Measurements from ENCODE around the gene SMURF2. TPM values are rescaled to one million over a fixed set of nuclear protein-coding genes. Genes with fewer than 3 reads are reported as not detected.

SMURF2 gene
- total RNA-seq, 1 donor from 2014 or later = 24.6 TPM

DNA sequence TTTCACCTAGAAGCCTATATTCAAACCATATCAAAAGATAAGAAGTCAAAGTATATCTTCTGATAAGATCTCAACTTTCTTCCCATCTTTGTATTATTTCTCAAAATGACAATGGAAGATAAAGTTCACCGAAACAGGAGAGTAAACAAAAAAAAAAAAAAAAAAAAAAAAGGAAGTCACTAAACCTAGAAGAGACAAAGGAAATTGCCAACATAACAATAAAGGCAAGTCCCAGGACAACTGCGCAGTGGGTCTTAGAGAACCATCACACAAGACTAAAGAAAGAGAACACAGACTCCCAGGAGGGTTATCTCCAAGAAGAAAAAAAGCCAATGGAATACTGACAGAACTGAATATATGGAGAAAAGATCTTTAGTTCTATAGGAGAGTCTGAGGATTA, 65.7 kb downstream of the SMURF2 start:
- H3K36me3 ChIP-seq = no peaks in the 10 kb centered on the region
- no peak overlapping the region for H3K4me3 ChIP-seq
- H3K4me1 Mint-ChIP-seq = peaks cover 15% of the 10 kb centered on the region
- no peaks in the 10 kb centered on the region for H3F3A ChIP-seq (ENCODE audit: low read depth)
- H3K27ac ChIP-seq = no peak overlapping the region
- no peak overlapping the region for H3K27ac Mint-ChIP-seq
- no peaks in the 10 kb centered on the region for H4K20me1 ChIP-seq (ENCODE audit: low read depth)
- peaks cover 5% of the 10 kb centered on the region for H3K36me3 Mint-ChIP-seq
- H3K4me3 Mint-ChIP-seq = no peak overlapping the region
- H2AFZ ChIP-seq (replicated peaks) = no peak overlapping the region
- H3K27me3 ChIP-seq = no peaks in the 10 kb centered on the region
- H3K27me3 Mint-ChIP-seq (ENCODE audit: insufficient read depth, low read depth) = no peaks in the 10 kb centered on the region
- DNase-seq (ENCODE audit: low spot score) = no peak
- no peaks in the 10 kb centered on the region for H3K4me1 ChIP-seq
- no peak for TF ChIP-seq EZH2 (IDR thresholded peaks at IDR 0.05)
- TF ChIP-seq EZH2phosphoT487 (IDR thresholded peaks at IDR 0.05) = no peak
- no peak for TF ChIP-seq CTCF (IDR thresholded peaks at IDR 0.05)
- H3K9me3 Mint-ChIP-seq = no peaks in the 10 kb centered on the region
- no peak overlapping the region for H3K4me2 ChIP-seq
- H3K9me3 ChIP-seq (ENCODE audit: low read depth) = no peaks in the 10 kb centered on the region
- H3K9ac ChIP-seq = no peak overlapping the region
- peaks cover 4% of the 10 kb centered on the region for H3K79me2 ChIP-seq (ENCODE audit: low read depth)

GRCh38 chr17:64591944-64592343, 70.2 kb downstream of the SMURF2 start:
- Histone ChIP-seq H3K9ac (peak overlapping the region; percentile 6), H3K27ac (no peak overlapping the region), H2AFZ (replicated peaks) (no peak overlapping the region), H3K4me3 (no peak overlapping the region), H3K27me3 (no peaks in the 10 kb centered on the region), H4K20me1 (ENCODE audit: low read depth) (no peaks in the 10 kb centered on the region), H3K36me3 (no peaks in the 10 kb centered on the region), H3K9me3 (ENCODE audit: low read depth) (no peaks in the 10 kb centered on the region), H3K4me2 (no peak overlapping the region), H3K4me1 (no peaks in the 10 kb centered on the region), H3K79me2 (ENCODE audit: low read depth) (no peaks in the 10 kb centered on the region), H3F3A (ENCODE audit: low read depth) (no peaks in the 10 kb centered on the region)
- Mint-ChIP-seq H3K4me3 (no peak overlapping the region), H3K9me3 (no peaks in the 10 kb centered on the region), H3K36me3 (peaks cover 9% of the 10 kb centered on the region), H3K27ac (no peak overlapping the region), H3K27me3 (ENCODE audit: insufficient read depth, low read depth) (no peaks in the 10 kb centered on the region), H3K4me1 (no peaks in the 10 kb centered on the region)
- TF ChIP-seq CTCF (IDR thresholded peaks at IDR 0.05) (no peak), EZH2 (IDR thresholded peaks at IDR 0.05) (no peak), EZH2phosphoT487 (IDR thresholded peaks at IDR 0.05) (no peak)
- DNase-seq (ENCODE audit: low spot score) = peak; percentile 9

DNA sequence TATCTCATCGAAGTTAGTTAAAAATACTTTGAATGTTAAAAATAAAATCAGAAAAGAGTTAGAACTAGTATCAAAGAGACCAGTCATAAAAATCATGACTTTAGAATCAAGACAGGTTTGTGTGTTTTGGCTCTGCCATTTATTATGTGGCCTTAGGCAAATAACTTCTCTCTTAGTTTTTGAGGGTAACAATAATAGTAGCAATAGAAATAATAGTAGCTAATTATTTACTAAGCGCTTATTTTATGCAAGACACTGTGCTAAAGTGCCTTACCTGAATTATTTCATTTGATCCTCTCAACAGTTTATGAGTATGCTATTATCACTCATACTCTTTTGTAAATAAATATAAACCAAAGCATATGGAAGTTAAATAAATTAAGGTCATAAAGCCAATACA, 77.0 kb downstream of the SMURF2 start:
- no peaks in the 10 kb centered on the region for H3K4me1 ChIP-seq
- no peaks in the 10 kb centered on the region for H3F3A ChIP-seq (ENCODE audit: low read depth)
- TF ChIP-seq EZH2phosphoT487 (IDR thresholded peaks at IDR 0.05) (no peak), EZH2 (IDR thresholded peaks at IDR 0.05) (no peak), CTCF (IDR thresholded peaks at IDR 0.05) (no peak)
- H3K36me3 ChIP-seq = no peaks in the 10 kb centered on the region
- Mint-ChIP-seq H3K4me1 (no peaks in the 10 kb centered on the region), H3K4me3 (no peak overlapping the region), H3K9me3 (no peaks in the 10 kb centered on the region), H3K36me3 (peaks cover 19% of the 10 kb centered on the region), H3K27ac (no peak overlapping the region), H3K27me3 (ENCODE audit: insufficient read depth, low read depth) (peaks cover 2% of the 10 kb centered on the region)
- no peak for DNase-seq (ENCODE audit: low spot score)
- no peak overlapping the region for H2AFZ ChIP-seq (replicated peaks)
- no peaks in the 10 kb centered on the region for H3K79me2 ChIP-seq (ENCODE audit: low read depth)
- H3K4me2 ChIP-seq = no peak overlapping the region
- no peak overlapping the region for H3K4me3 ChIP-seq
- no peaks in the 10 kb centered on the region for H3K27me3 ChIP-seq
- no peaks in the 10 kb centered on the region for H3K9me3 ChIP-seq (ENCODE audit: low read depth)
- no peak overlapping the region for H3K27ac ChIP-seq
- H3K9ac ChIP-seq = no peak overlapping the region
- H4K20me1 ChIP-seq (ENCODE audit: low read depth) = no peaks in the 10 kb centered on the region

Data from neural progenitor cell (in vitro differentiated cells).